HG02884 (cell line): ENCODE results near the gene SLC35F3.
"Not testable (repeated sequence)": the region's sequence is repeated elsewhere in the genome, so short reads cannot be mapped to it uniquely, and the experiment has no call there.

Experiments
- ATAC-seq: cut with Tn5 transposase; IDR thresholded peaks from one replicate; pipeline ENCODE4 v1.9.1; 2021; ENCODE audit warnings: mild to moderate bottlenecking, moderate library complexity; ENCODE audit not compliant: unreplicated experiment

SLC35F3 gene

DNA sequence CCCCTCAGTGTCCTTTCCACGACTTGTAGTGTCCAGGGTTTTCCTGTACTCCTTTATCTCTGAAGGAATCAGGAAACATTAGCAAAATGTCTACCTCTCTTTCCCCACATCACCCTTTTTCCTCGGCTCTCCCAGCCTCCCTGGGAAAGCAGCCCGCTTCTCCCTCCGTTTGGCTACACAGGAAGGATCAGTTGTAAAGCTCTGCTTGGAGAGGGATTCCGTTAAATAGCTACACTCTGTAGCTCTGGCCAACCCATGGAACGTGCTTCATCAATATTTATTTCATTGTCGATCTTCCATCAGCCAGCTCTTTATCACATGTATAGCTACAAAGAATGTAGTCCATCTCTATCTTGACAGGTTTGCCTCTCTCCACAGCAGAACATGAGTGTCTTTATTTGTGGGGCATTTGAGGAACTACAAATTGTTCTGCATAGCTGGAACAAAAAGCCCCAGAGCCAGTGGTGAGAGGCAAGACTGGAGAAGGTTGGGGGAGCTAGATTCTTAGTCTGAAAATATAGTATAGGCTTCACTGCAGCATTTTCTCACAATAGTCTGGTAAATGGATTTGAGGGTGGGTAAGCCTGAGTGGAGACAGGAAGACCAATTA lies 191.8 kb downstream of the SLC35F3 start:
- no peak for ATAC-seq

DNA sequence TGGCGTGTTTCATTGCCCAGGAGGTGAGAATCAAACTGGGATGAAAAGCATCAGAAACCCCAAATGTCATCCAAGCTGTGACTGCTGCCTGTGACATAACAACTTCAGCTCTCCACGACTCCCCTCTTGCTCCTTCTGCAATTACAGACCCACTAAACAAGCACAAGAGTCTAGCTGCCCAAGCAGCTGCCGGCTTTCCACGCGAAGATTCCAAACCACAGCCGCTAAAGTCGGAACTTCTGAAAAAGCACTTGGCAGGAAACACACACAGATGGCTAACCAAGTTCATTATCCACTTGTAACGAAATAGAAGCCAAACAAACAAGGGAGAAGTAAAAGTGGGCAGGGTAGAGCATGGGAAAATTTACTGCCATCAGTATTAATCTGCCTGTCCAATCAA lies 198.1 kb downstream of the SLC35F3 start:
- no peak for ATAC-seq

DNA sequence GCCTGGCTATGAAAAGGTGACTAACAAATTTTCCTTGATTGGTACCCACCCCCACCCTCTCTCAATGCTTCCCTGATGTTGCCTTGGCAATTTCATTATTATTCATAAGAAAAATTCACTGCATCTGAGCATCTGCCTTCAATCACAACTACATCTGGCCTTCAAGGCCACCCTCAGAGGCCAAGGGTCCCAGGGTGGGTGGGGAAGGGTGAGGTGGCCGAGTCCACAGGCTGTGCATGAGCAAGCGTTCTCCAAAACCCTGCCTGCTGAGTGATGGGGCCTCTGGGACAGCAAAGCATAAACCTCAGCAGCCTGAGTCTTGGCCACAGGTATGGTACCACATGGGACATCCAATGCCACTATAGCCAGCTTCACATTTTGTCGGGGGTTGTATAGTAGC lies 198.7 kb downstream of the SLC35F3 start:
- no peak for ATAC-seq

GRCh38 chr1:234106032-234106431 lies 201.6 kb downstream of the SLC35F3 start:
- ATAC-seq = no peak

- no peak for ATAC-seq
Measured at GRCh38 chr1:234107416-234108021, 203.0 kb downstream of the SLC35F3 start.

GRCh38 chr1:234108921-234109320 lies 204.4 kb downstream of the SLC35F3 start:
- ATAC-seq = no peak

DNA sequence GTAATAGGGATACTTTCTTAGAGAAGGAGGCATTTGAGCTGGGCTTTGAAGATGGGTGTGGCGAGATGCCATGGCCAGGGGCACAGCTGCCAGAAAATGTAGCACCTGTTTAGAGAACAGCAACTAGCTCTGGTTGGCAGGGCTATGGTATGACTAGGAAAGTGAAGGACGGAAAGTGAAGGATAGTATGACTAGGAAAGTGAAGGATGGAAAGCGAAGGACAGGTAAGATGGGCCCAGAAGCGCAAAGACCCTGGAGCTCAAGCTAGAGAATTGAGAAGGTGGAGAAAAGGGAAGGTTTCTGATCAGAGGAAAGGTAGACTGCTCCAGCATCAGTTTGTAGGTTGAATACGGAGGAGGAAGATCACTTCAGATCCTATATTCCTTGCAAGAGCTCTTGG lies 205.4 kb downstream of the SLC35F3 start:
- no peak for ATAC-seq

DNA sequence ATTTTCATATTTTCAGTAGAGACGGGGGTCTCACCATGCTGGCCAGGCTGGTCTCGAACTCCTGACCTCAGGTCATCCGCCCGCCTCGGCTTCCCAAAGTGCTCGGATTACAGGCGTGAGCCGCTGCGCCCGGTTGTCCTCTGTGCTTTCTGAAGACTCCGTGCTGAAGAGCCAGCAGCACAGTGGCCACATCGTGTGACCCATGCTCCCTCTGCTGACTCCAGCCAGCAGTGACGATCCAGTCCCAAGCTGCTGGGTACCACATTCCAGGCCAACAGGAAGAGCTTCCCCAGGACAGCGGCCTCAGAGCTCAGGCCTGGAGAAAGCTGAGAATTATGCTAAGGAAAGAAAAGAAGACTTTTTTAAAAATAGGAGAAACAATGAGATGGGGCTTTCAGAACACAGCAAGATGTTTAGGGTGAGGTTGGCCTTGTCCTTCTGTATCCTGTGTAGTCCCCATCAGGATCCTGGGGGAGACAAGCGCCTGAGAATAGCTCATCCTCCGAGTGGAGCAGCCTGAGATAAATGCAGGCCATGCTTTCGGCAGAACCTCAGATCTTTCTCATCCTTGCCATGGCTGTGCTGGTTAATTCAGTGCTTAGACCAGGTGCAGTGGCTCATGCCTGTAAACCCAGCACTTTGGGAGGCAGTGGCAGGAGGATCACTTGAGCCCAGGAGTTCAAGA lies 207.1 kb downstream of the SLC35F3 start:
- ATAC-seq = no peak

DNA sequence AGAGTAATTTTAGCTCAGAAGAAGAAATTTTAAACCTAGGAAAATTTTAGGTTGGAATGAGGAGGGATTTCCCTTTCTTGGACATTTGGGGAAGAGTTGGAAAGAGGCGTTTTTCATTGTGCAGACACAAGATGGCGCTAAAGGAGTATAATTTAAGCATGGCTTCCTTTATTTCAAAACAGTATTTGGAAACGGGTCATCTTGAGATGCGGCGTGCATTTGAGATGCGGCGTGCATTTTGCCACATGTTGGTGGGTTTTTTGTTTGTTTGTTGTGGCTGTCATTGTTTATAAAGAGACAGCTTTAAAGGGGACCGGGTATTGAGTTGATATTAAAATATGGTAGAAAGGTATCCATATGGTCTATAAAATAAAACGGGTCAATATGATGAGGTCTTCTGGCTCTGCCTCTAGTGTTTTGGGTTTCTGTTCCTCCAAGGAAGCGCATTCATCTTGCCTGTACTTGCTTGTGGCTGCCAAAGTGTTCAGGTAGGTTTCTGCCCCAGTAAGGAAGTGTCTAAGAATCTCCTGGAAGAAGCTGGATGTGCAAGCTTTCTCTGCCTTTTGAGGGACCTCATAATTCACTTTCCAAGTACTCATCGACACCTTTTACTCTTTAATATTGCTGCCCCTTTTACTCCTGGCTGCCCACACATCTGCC lies 210.3 kb downstream of the SLC35F3 start:
- ATAC-seq = no peak

GRCh38 chr1:234118911-234119310 lies 214.4 kb downstream of the SLC35F3 start:
- no peak for ATAC-seq

GRCh38 chr1:234119431-234119830 lies 215.0 kb downstream of the SLC35F3 start:
- ATAC-seq = no peak

GRCh38 chr1:234120327-234120944 lies 216.0 kb downstream of the SLC35F3 start:
- no peak for ATAC-seq

DNA sequence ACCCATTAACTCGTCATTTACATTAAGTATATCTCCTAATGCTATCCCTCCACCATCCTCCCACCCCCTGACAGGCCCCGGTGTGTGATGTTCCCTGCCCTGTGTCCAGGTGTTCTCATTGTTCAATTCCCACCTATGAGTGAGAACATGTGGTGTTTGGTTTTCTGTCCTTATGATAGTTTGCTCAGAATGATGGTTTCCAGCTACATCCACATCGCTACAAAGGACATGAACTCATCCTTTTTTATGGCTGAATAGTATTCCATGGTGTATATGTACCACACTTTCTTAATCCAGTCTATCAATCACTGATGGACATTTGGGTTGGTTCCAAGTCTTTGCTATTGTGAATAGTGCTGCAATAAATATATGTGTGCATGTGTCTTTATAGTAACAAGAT lies 217.2 kb downstream of the SLC35F3 start:
- ATAC-seq = not testable (repeated sequence)

DNA sequence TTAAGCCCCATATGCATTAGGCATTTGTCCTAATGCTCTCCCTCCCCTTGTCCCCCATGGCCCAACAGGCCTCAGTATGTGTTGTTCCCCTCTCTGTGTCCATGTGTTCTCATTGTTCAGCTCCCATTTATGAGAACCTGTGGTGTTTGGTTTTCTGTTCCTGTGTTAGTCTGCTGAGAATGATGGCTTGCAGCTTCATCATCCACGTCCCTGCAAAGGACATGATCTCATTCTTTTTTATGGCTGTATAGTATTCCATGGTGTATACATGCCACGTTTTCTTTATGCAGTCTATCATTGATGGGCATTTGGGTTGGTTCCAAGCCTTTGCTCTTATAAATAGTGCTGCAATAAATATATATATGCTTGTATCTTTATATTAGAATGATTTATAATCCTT lies 218.1 kb downstream of the SLC35F3 start:
- not testable (repeated sequence) for ATAC-seq

GRCh38 chr1:234123867-234124266 lies 219.4 kb downstream of the SLC35F3 start:
- ATAC-seq = no peak

GRCh38 chr1:234125283-234125682 lies 220.8 kb downstream of the SLC35F3 start:
- ATAC-seq = no peak

GRCh38 chr1:234125714-234126113 lies 221.2 kb downstream of the SLC35F3 start:
- no peak for ATAC-seq

DNA sequence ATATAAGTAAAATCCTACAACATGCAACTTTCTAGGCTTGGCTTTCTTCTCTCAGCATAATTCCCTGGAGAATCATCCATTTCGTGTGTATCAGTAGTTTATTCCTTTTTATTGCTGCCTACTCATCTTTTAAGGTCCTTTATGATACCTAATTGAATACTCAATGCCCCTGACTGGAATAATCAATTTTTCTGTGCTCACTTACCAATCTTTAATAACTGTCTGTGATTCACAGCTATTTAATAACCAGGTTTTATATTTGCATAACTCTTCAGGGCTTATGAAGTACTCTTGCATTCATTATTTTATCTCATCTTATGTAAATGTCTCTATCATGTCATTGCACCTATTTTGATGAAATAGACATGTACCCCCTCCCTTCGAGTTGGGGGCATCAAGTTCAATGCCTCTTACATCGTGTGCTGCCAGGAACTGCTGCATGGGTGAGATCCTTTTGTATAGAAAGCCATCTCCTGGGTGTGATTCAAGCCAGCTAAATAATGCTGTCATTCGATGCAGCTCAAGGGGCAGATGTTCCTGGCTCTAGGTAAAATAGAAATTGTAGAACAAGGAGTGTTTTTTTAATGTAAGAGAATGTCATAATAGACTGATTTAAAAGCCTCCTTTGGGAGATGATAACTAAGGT lies 222.7 kb downstream of the SLC35F3 start:
- no peak for ATAC-seq

- ATAC-seq = no peak
Measured at GRCh38 chr1:234132795-234133194, 228.3 kb downstream of the SLC35F3 start.

DNA sequence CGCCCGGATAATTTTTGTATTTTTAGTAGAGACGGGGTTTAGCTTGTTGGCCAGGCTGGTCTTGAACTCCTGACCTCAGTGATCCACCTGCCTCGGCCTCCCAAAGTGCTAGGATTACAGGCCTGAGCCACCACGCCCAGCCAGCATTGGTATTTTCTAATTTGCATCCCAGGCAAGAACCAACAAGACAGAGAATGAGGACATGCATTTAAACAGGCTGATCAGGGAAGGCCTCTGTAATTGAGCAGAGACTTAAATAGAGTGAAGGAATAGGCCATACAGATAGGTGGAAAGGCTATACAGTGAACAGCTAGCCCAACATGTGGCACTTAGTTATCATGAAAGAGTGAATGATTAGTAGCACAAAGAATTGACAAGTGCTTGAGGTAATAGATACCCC lies 230.4 kb downstream of the SLC35F3 start:
- ATAC-seq = no peak

GRCh38 chr1:234135501-234135900 lies 231.0 kb downstream of the SLC35F3 start:
- no peak for ATAC-seq
